ENCODE results near the gene CRIM1.

The CRIM1 gene

GRCh38 chr2:36564377-36564930, 208.9 kb downstream of the CRIM1 start:
- DNase-seq = no peak

- no peak for DNase-seq
Observed at GRCh38 chr2:36565712-36566111, 210.1 kb downstream of the CRIM1 start.

GRCh38 chr2:36566887-36567286, 211.3 kb downstream of the CRIM1 start:
- no peak for DNase-seq

- DNase-seq = no peak
Observed at GRCh38 chr2:36567711-36568408, 212.3 kb downstream of the CRIM1 start.

GRCh38 chr2:36568516-36569246, 213.1 kb downstream of the CRIM1 start:
- no peak for DNase-seq

- no peak for DNase-seq
Observed at GRCh38 chr2:36569267-36569856, 213.8 kb downstream of the CRIM1 start.

GRCh38 chr2:36570416-36570815, 214.8 kb downstream of the CRIM1 start:
- no peak for DNase-seq

GRCh38 chr2:36572054-36572718, 216.6 kb downstream of the CRIM1 start:
- DNase-seq = no peak

GRCh38 chr2:36572719-36573059, 217.1 kb downstream of the CRIM1 start:
- DNase-seq = no peak

GRCh38 chr2:36573165-36573564, 217.6 kb downstream of the CRIM1 start:
- DNase-seq = no peak

- no peak for DNase-seq
Observed at GRCh38 chr2:36574560-36574959, 219.0 kb downstream of the CRIM1 start.

GRCh38 chr2:36577884-36578283, 222.3 kb downstream of the CRIM1 start:
- DNase-seq = no peak

- no peak for DNase-seq
Observed at GRCh38 chr2:36578343-36579296, 223.0 kb downstream of the CRIM1 start.

- DNase-seq = no peak
Observed at GRCh38 chr2:36579297-36579664, 223.7 kb downstream of the CRIM1 start.

- DNase-seq = no peak
Observed at GRCh38 chr2:36582538-36582937, 227.0 kb downstream of the CRIM1 start.

- DNase-seq = no peak
Observed at GRCh38 chr2:36582951-36583350, 227.4 kb downstream of the CRIM1 start.

- no peak for DNase-seq
Observed at GRCh38 chr2:36584148-36584794, 228.7 kb downstream of the CRIM1 start.

- no peak for DNase-seq
Observed at GRCh38 chr2:36586672-36587071, 231.1 kb downstream of the CRIM1 start.

GRCh38 chr2:36587101-36587500, 231.5 kb downstream of the CRIM1 start:
- no peak for DNase-seq

GRCh38 chr2:36587556-36587955, 232.0 kb downstream of the CRIM1 start:
- no peak for DNase-seq

GRCh38 chr2:36589230-36589630, 233.7 kb downstream of the CRIM1 start:
- no peak for DNase-seq

GRCh38 chr2:36594849-36595248, 239.3 kb downstream of the CRIM1 start:
- DNase-seq = no peak
